Esophagus muscularis mucosa (tissue), 4 donors: ENCODE data around the gene GLUD1. TPM values are rescaled to one million over a fixed set of nuclear protein-coding genes. Genes with fewer than 3 reads are reported as not detected.
"Not testable (repeated sequence)": the region's sequence is repeated elsewhere in the genome, so short reads cannot be mapped to it uniquely, and the experiment has no call there.

Experiments
- DNase-seq: peaks from one replicate; pipeline ENCODE4 v3.0.0-alpha.2; 2017; ENCODE audit errors: extremely low spot score
- H3K27ac ChIP-seq, 4 donors: fragments of 200-600 bp; sonication (generic); replicated peaks in 1 of 4; 1 replicate in 3 of 4; 2 replicates in 1 of 4; pipeline ENCODE4 v1.5.1; 2016 to 2019; ENCODE audit warnings: mild to moderate bottlenecking in 1 of 4
- H3K27me3 ChIP-seq, 4 donors: fragments of 200-600 bp; sonication (generic); one replicate each; pipeline versions ENCODE4 v1.5.1 to v1.6.0; 2016 to 2019
- H3K36me3 ChIP-seq, 4 donors: fragments of 200-600 bp; sonication (generic); one replicate each; pipeline ENCODE4 v1.5.1; 2016 to 2019
- H3K4me1 ChIP-seq, 4 donors: fragments of 200-600 bp; sonication (generic); one replicate each; pipeline ENCODE4 v1.5.1; 2016 to 2019
- H3K4me3 ChIP-seq, 4 donors: fragments of 200-600 bp; sonication (generic); 1 replicate in 2 of 4; 2 replicates in 2 of 4; pipeline ENCODE4 v1.5.1; 2016 to 2019; ENCODE audit warnings: mild to moderate bottlenecking in 4 of 4, moderate library complexity in 1 of 4
- H3K9me3 ChIP-seq, 4 donors: fragments of 200-600 bp; sonication (generic); 1 replicate in 3 of 4; 2 replicates in 1 of 4; pipeline ENCODE4 v1.5.1; 2016 to 2019
- EP300 ChIP-seq: sonication (generic); formaldehyde crosslinking; IDR thresholded peaks from one replicate; pipeline ENCODE4 v1.6.1; 2017; ENCODE audit warnings: antibody characterized with exemption
- POLR2A ChIP-seq: fragments of 450-650 bp; IDR thresholded peaks from one replicate; pipeline ENCODE4 v1.6.1; 2017; ENCODE audit warnings: antibody characterized with exemption, moderate library complexity, mild to moderate bottlenecking, low read depth
- POLR2AphosphoS5 ChIP-seq, 2 donors: sonication (generic); formaldehyde crosslinking; IDR thresholded peaks; one replicate each; pipeline ENCODE4 v1.6.1; 2017; ENCODE audit warnings: antibody characterized with exemption in 2 of 2
- WGBS: methylation state at CpG from one replicate; pipeline ENCODE4 v1.1.5; 2018; 5-methylcytosine and 5-hydroxymethylcytosine counted together
- intact Hi-C: fragments of 100-400 bp; cut with DNase I; formaldehyde crosslinking; loops from one replicate; pipeline ENCODE4 v1.15.1; 2023
- total RNA-seq, 4 donors: library from RNA; depleted of rRNA; stranded (reverse); fragments of >200 nt; gene quantifications; one replicate each; pipeline versions ENCODE4 v1.1.0 to v1.2.1, GENCODE V29; 2016
- TF ChIP-seq, protein P1 (sequence below), 3 experiments: fragments of 200-600 bp in 2 of 3; fragments of 450-650 bp in 1 of 3; sonication (generic) in 2 of 3; IDR thresholded peaks; one replicate each; pipeline ENCODE4 v1.5.1; 2017 to 2019; ENCODE audit warnings: antibody characterized with exemption in 3 of 3, mild to moderate bottlenecking in 2 of 3, moderate library complexity in 1 of 3

Gene GLUD1
- total RNA-seq, 4 donors from 2014 or later: 152 to 187 (median 161) TPM

DNA sequence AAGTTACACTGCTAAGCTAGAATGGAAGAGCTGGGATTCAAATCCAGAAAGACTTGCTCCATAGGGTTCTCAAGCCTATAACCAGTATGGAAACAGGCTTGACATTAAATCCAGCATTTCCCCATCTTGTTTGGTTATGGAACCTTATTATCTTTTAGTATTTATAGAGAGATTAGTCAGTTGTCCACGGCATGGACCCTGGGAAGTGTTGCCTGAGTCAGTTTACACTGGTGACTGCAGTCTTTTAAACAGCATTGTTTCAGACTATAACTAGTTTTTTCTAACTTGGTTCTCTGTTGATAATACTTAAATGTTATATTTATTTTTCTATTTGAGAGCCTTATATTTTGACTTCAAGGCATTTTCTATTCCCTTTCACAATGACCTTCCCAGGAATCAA is 23.5 kb upstream of the GLUD1 start:
- H3K4me1 ChIP-seq, DNase-seq, H3K4me3 ChIP-seq, intact Hi-C loops, H3K27me3 ChIP-seq, H3K27ac ChIP-seq, H3K36me3 ChIP-seq, H3K9me3 ChIP-seq: not testable (repeated sequence)
- WGBS: 80% methylated on average over 1 of the region's 1 CpG

DNA sequence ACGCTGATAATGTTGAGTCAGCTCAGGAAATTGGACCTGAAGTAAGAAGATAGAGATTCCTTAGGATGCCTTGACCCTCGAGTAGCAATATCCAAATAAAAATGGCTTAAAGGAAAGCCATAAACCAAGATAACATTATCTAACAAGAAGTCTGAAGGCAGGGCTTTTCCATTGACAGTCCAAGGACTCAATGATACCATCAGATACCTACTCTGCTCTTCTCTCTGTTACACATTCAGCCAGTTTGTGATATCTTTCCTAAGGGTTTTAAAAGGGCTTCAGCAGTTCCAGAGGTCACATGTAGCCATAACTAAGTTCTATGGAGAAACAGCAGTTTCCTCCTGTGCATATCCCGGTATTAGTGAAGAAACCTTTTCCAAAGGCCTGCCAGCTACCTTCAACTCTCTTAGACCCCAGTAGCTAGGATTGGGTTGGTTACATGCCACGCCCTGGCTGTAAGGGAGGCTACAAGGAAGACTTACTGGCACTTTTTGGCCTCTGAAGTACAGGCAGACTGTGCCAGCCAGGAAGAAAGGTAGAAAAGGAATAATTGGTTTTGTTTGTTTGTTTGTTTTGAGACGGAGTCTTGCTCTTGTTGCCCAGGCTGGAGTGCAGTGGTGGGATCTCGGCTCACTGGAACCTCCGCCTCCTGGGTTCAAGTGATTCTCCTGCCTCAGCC is 10.9 kb upstream of the GLUD1 start:
- intact Hi-C loops: no loop called here
- 96% methylated on average over 7 of the region's 7 CpGs for WGBS
- Histone ChIP-seq H3K4me3 (no peak overlapping the region), H3K9me3 (no peaks in the 10 kb centered on the region), H3K36me3 (peaks cover 5 to 63% (median 33%) of the 10 kb centered on the region in 4 donors), H3K4me1 (no peaks in the 10 kb centered on the region), H3K27ac (no peak overlapping the region), H3K27me3 (no peaks in the 10 kb centered on the region)
- DNase-seq: no peak
- TF ChIP-seq POLR2A: no peak
- TF ChIP-seq, protein P1, sequence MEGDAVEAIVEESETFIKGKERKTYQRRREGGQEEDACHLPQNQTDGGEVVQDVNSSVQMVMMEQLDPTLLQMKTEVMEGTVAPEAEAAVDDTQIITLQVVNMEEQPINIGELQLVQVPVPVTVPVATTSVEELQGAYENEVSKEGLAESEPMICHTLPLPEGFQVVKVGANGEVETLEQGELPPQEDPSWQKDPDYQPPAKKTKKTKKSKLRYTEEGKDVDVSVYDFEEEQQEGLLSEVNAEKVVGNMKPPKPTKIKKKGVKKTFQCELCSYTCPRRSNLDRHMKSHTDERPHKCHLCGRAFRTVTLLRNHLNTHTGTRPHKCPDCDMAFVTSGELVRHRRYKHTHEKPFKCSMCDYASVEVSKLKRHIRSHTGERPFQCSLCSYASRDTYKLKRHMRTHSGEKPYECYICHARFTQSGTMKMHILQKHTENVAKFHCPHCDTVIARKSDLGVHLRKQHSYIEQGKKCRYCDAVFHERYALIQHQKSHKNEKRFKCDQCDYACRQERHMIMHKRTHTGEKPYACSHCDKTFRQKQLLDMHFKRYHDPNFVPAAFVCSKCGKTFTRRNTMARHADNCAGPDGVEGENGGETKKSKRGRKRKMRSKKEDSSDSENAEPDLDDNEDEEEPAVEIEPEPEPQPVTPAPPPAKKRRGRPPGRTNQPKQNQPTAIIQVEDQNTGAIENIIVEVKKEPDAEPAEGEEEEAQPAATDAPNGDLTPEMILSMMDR (IDR thresholded peaks at IDR 0.05): no peak
- TF ChIP-seq POLR2AphosphoS5 (IDR thresholded peaks at IDR 0.05): no peak
- no peak for TF ChIP-seq EP300

DNA sequence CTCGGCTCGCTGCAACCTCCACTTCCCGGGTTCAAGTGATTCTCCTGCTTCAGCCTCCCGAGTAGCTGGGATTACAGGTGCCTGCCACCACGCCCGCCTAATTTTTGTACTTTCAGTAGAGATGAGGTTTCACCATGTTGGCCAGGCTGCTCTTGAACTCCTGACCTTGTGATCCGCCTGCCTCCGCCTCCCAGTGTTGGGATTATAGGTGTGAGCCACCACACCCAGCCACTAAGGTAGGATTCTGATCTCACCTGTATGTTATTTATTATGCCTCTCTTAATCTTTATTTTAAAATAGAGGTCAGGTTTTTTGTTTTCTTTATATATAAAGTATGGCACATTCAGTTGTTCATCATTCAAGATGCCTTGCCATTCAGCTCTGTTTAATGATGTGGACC is 10.1 kb upstream of the GLUD1 start:
- intact Hi-C loops, H3K4me3 ChIP-seq, H3K9me3 ChIP-seq, DNase-seq, H3K4me1 ChIP-seq, H3K27me3 ChIP-seq, H3K27ac ChIP-seq: not testable (repeated sequence)
- peaks cover 5 to 62% (median 32%) of the 10 kb centered on the region in 4 donors for H3K36me3 ChIP-seq
- over 99% methylated on average over 8 of the region's 8 CpGs for WGBS

DNA sequence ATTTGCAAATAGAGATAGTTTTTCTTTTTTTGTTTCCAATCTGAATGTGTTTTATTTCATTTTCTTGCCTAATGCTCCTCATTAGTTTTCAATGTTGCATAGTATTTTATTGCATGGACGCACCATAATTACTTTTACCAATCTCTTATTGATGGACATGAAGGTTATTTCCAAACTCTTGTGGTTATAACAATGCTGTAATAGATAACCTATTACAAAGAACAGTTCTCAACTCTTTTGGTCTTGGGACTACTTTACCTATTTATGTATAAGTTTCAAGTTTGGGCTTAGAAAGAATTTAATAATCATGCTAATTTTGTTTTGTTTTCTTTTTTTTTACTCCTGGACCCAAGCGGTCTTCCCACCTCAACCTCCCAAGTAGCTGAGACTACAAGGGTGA is 7.4 kb upstream of the GLUD1 start:
- no peaks in the 10 kb centered on the region for H3K4me1 ChIP-seq
- no peak overlapping the region for H3K4me3 ChIP-seq
- no peaks in the 10 kb centered on the region for H3K27me3 ChIP-seq
- H3K27ac ChIP-seq: no peak overlapping the region
- H3K36me3 ChIP-seq: peaks cover 0 to 44% (median 28%) of the 10 kb centered on the region in 4 donors
- 97% methylated on average over 2 of the region's 2 CpGs for WGBS
- DNase-seq: no peak
- H3K9me3 ChIP-seq: no peaks in the 10 kb centered on the region
- TF ChIP-seq, protein P1 (IDR thresholded peaks at IDR 0.05): no peak
- no peak for TF ChIP-seq POLR2AphosphoS5 (IDR thresholded peaks at IDR 0.05)
- TF ChIP-seq EP300: no peak
- no peak for TF ChIP-seq POLR2A
- intact Hi-C loops: no loop called here

DNA sequence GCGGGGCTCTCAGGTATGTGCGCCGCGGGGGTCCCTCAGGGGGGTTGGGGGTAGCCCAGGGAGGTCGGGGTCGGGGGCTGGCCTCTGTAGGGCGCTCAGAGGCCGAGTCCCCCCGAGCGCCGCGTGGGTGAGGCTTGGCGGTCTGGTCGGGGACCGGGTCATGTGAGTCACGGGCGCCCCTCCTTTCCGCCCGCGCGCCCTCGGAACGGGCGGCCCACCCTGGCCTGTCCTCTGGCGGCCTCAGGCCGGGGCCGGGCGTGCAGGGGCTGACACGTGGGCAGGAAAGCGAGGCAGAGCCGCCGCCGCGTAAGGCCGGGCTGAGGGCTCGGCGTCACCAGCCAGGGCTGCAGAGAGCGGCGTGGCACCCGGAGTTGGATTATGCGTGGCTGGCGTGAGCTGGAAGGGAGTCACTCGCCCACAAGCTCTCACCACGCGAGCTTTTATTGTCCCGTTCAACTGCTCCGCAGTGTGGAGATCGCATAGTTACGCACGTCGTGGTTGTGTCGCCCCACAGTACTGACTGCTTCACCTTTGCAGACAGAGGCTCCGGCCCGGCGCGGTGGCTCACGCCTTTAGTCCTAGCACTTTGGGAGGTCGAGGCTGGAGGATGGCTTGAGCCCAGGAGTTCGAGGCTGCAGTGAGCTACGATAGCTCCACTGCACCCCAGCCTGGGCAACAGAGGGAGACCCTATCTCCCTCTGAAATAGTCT is 748 bp upstream of the GLUD1 start:
- intact Hi-C loops: no loop called here
- Histone ChIP-seq H3K9me3 (no peaks in the 10 kb centered on the region), H3K36me3 (peaks cover 0 to 13% (median 6%) of the 10 kb centered on the region in 4 donors), H3K4me3 (peak overlapping the region; percentile 75 to 97 (median 91)), H3K27me3 (no peaks in the 10 kb centered on the region), H3K27ac (peak overlapping the region; percentile 98 to 99 (median 98)), H3K4me1 (peaks cover 31 to 45% (median 44%) of the 10 kb centered on the region in 4 donors)
- TF ChIP-seq POLR2AphosphoS5 (IDR thresholded peaks at IDR 0.05) (peak; percentile 70 to 80), EP300 (no peak)
- TF ChIP-seq, protein P1 (IDR thresholded peaks at IDR 0.05): no peak
- WGBS: 2% methylated on average over 4 of the region's 60 CpGs
- peak; percentile 94 for DNase-seq
